Lower lobe of right lung (tissue), 2 donors: ENCODE measurements around the gene CIAO3. TPM values are rescaled to one million over a fixed set of nuclear protein-coding genes. Genes with fewer than 3 reads are reported as not detected.
A peak's percentile ranks its signal among the peaks of the same experiment; 100 is the strongest.

Experiments used
- ATAC-seq, 2 donors: fragments of 200-7000 bp; cut with Tn5 transposase; one replicate each; pipeline ENCODE4 v1.9.1; 2020 to 2022; ENCODE audit warnings: mild to moderate bottlenecking in 2 of 2, moderate library complexity in 2 of 2
- DNase-seq: peaks from one replicate; pipeline ENCODE4 v3.0.0-alpha.2; 2020
- H3K27ac ChIP-seq: fragments of 200-600 bp; one replicate; pipeline ENCODE4 v1.8.0; 2022
- H3K27me3 ChIP-seq: fragments of 200-600 bp; one replicate; pipeline ENCODE4 v1.8.0; 2022; ENCODE audit warnings: low read depth
- H3K36me3 ChIP-seq: fragments of 200-600 bp; one replicate; pipeline ENCODE4 v1.8.0; 2022; ENCODE audit warnings: mild to moderate bottlenecking
- H3K4me1 ChIP-seq: fragments of 200-600 bp; one replicate; pipeline ENCODE4 v1.8.0; 2022
- H3K4me3 ChIP-seq: fragments of 200-600 bp; one replicate; pipeline ENCODE4 v1.8.0; 2022; ENCODE audit warnings: mild to moderate bottlenecking
- H3K9me3 ChIP-seq: fragments of 200-600 bp; one replicate; pipeline ENCODE4 v1.8.0; 2022
- intact Hi-C: fragments of 100-400 bp; cut with DNase I; formaldehyde crosslinking; loops from one replicate; pipeline ENCODE4 v1.11.0; 2022
- total RNA-seq: library from RNA; stranded (reverse); fragmentation: NEBNext Ultra II Directional; extraction: Animal tissue kit (Norgen Biotek cat#: 25700); gene quantifications from one replicate; pipeline ENCODE4 v1.2.1, GENCODE V29; 2021
- TF ChIP-seq, protein P1 (sequence below): fragments of 200-600 bp; IDR thresholded peaks from one replicate; pipeline ENCODE4 v1.8.0; 2022; ENCODE audit warnings: antibody characterized with exemption, mild to moderate bottlenecking
- donor health status: DM: no; HTN: yes; CAD: no; lungs with severe emphysema.

The CIAO3 gene
- total RNA-seq, 1 donor from 2014 or later: 24.3 TPM

GRCh38 chr16:761625-762513 is 21.1 kb upstream of the CIAO3 start:
- ATAC-seq (peak; percentile 1 to 13), DNase-seq (no peak)
- intact Hi-C loops: no loop called here
- Histone ChIP-seq H3K27me3 (no peaks in the 10 kb centered on the region), H3K36me3 (no peaks in the 10 kb centered on the region), H3K4me1 (peaks cover 8% of the 10 kb centered on the region), H3K4me3 (peak overlapping the region; percentile 27), H3K9me3 (no peaks in the 10 kb centered on the region), H3K27ac (no peak overlapping the region)
- TF ChIP-seq, protein P1, sequence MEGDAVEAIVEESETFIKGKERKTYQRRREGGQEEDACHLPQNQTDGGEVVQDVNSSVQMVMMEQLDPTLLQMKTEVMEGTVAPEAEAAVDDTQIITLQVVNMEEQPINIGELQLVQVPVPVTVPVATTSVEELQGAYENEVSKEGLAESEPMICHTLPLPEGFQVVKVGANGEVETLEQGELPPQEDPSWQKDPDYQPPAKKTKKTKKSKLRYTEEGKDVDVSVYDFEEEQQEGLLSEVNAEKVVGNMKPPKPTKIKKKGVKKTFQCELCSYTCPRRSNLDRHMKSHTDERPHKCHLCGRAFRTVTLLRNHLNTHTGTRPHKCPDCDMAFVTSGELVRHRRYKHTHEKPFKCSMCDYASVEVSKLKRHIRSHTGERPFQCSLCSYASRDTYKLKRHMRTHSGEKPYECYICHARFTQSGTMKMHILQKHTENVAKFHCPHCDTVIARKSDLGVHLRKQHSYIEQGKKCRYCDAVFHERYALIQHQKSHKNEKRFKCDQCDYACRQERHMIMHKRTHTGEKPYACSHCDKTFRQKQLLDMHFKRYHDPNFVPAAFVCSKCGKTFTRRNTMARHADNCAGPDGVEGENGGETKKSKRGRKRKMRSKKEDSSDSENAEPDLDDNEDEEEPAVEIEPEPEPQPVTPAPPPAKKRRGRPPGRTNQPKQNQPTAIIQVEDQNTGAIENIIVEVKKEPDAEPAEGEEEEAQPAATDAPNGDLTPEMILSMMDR: no peak

GRCh38 chr16:760545-761343 is 19.9 kb upstream of the CIAO3 start, which contains the start of gene MSLN:
Gene MSLN, plus strand, starts transcription at chr16:760734. Its CDS starts 1,947 bp downstream, at chr16:762681.
- TF ChIP-seq, protein P1: no peak
- DNase-seq (peak; percentile 69), ATAC-seq (peak; percentile 53 to 66)
- peak within 1 kb of the TSS; percentile 79 for H3K27ac ChIP-seq
- intact Hi-C loops: no loop called here
- H3K4me3 ChIP-seq: peak within 1 kb of the TSS; percentile 27
- no peaks in the 10 kb centered on the region for H3K27me3 ChIP-seq
- H3K36me3 ChIP-seq: no peaks in the 10 kb centered on the region
- no peaks in the 10 kb centered on the region for H3K9me3 ChIP-seq
- H3K4me1 ChIP-seq: peaks cover 8% of the 10 kb centered on the region

DNA sequence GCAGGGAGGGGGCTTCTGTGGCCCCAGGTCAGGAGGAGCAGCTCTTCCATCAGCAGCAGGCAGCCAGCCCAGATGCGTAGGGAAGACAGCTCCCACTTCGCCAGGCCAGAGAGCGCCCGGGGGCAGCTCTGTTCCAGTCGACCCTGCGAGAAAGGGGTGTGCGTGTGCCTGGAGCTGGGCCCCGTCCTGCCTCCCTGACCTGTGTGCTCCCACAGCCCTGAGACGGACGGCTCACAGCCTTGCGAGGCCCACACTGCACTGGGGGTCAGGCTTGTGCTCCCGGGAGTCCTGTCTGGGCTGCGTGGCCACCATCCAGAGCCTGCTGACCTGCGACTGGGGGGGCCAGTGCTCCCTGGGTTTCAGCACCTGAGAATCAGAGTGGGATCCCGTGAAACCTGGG is 19.3 kb upstream of the CIAO3 start:
- H3K9me3 ChIP-seq: no peaks in the 10 kb centered on the region
- H3K4me1 ChIP-seq: peaks cover 8% of the 10 kb centered on the region
- no peaks in the 10 kb centered on the region for H3K27me3 ChIP-seq
- TF ChIP-seq, protein P1: no peak
- H3K36me3 ChIP-seq: no peaks in the 10 kb centered on the region
- no peak overlapping the region for H3K4me3 ChIP-seq
- DNase-seq (peak; percentile 48), ATAC-seq (peak; percentile 9)
- intact Hi-C loops: no loop called here
- peak overlapping the region; percentile 79 for H3K27ac ChIP-seq

GRCh38 chr16:759110-759910 is 18.5 kb upstream of the CIAO3 start:
- H3K27me3 ChIP-seq: no peaks in the 10 kb centered on the region
- H3K4me3 ChIP-seq: no peak overlapping the region
- H3K27ac ChIP-seq: peak overlapping the region; percentile 79
- TF ChIP-seq, protein P1: no peak
- H3K9me3 ChIP-seq: no peaks in the 10 kb centered on the region
- DNase-seq: peak; percentile 87
- peaks cover 8% of the 10 kb centered on the region for H3K4me1 ChIP-seq
- peak; percentile 89 for ATAC-seq
- intact Hi-C loops: no loop called here
- no peaks in the 10 kb centered on the region for H3K36me3 ChIP-seq

DNA sequence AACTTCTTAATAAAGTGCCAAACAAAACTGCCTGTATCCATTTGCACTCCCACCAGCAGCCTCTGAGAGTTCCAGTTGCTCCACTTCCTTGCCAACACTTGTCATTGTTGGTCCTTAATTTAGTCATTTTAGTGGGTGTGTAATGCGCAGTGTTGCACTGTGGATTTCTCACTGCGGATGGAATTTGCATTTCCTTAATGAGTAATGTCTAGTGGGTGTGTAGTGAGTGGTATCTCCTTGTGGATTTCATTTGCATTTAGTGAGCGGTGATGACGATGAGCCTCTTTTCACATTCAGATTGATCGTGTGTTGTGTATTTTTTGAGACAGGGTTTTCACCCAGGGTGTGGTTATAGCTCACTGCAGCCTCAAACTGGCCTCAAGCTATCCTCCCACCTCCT is 15.6 kb upstream of the CIAO3 start:
- ATAC-seq: no peak
- Histone ChIP-seq H3K27me3 (no peaks in the 10 kb centered on the region), H3K27ac (no peak overlapping the region), H3K4me3 (no peak overlapping the region), H3K36me3 (no peaks in the 10 kb centered on the region), H3K4me1 (peaks cover 8% of the 10 kb centered on the region), H3K9me3 (no peaks in the 10 kb centered on the region)
- TF ChIP-seq, protein P1: no peak
- intact Hi-C loops: no loop called here
- no peak for DNase-seq
